Fibroblast of lung (primary cell): ENCODE measurements around the gene HBQ1. TPM values are rescaled to one million over a fixed set of nuclear protein-coding genes. Genes with fewer than 3 reads are reported as not detected.
"Not testable (repeated sequence)": the region's sequence is repeated elsewhere in the genome, so short reads cannot be mapped to it uniquely, and the experiment has no call there.

Source experiments
- DNase-seq, 2 donors: peaks; one replicate each; pipeline versions ENCODE4 v3.0.0 to v3.0.0-alpha.2; 2010; ENCODE audit warnings: low read depth in 2 of 2
- H2AFZ ChIP-seq: 2 replicates; pipeline ENCODE4 v1.5.1; 2012; ENCODE audit warnings: low read length, control low read depth, inconsistent platforms
- H3K27ac ChIP-seq: 2 replicates; pipeline ENCODE4 v1.5.1; 2011; ENCODE audit warnings: low read length, control low read depth; ENCODE audit not compliant: insufficient read depth
- H3K27me3 ChIP-seq: 2 replicates; pipeline ENCODE4 v1.5.1; 2011; ENCODE audit warnings: mild to moderate bottlenecking, low read length; ENCODE audit not compliant: control insufficient read depth, insufficient read depth
- H3K36me3 ChIP-seq: 2 replicates; pipeline ENCODE4 v1.5.1; 2011; ENCODE audit warnings: low read length; ENCODE audit not compliant: control insufficient read depth, insufficient read depth
- H3K4me1 ChIP-seq: 2 replicates; pipeline ENCODE4 v1.5.1; 2011; ENCODE audit warnings: low read length; ENCODE audit not compliant: control insufficient read depth, insufficient read depth; ENCODE audit errors: extremely low read depth
- H3K4me2 ChIP-seq: 2 replicates; pipeline ENCODE4 v1.5.1; 2011; ENCODE audit warnings: low read length, control low read depth; ENCODE audit not compliant: insufficient read depth; ENCODE audit errors: extremely low read depth
- H3K4me3 ChIP-seq, 4 experiments: fragments of 200-600 bp in 1 of 4; sonication (generic) in 1 of 4; replicated peaks in 1 of 4; 2 replicates each; pipeline ENCODE4 v1.5.1; 2011 to 2016; ENCODE audit warnings: low read length in 4 of 4, low read depth in 3 of 4, mild to moderate bottlenecking in 3 of 4, control low read depth in 2 of 4, inconsistent platforms in 1 of 4, mixed read lengths in 1 of 4; ENCODE audit not compliant: insufficient read depth in 1 of 4; ENCODE audit errors: control extremely low read depth in 1 of 4
- H3K79me2 ChIP-seq: 2 replicates; pipeline ENCODE4 v1.5.1; 2012; ENCODE audit warnings: mild to moderate bottlenecking, low read length, inconsistent platforms; ENCODE audit not compliant: control insufficient read depth, insufficient read depth
- H3K9ac ChIP-seq: 2 replicates; pipeline ENCODE4 v1.5.1; 2011; ENCODE audit warnings: mild to moderate bottlenecking, low read length, control low read depth; ENCODE audit not compliant: insufficient read depth
- H3K9me3 ChIP-seq: 2 replicates; pipeline ENCODE4 v1.5.1; 2012; ENCODE audit warnings: low read depth, low read length; ENCODE audit not compliant: control insufficient read depth, insufficient read depth
- H4K20me1 ChIP-seq: 2 replicates; pipeline ENCODE4 v1.5.1; 2011; ENCODE audit warnings: low read length; ENCODE audit not compliant: control insufficient read depth, insufficient read depth; ENCODE audit errors: extremely low read depth
- EZH2 ChIP-seq: IDR thresholded peaks from 2 replicates; pipeline ENCODE4 v1.5.1; 2012; ENCODE audit warnings: low read length, control low read depth, mild to moderate bottlenecking; ENCODE audit errors: missing control alignments
- polyA plus RNA-seq, 2 donors: library from polyadenylated mRNA; depleted of rRNA in 1 of 2; stranded (reverse) in 1 of 2; unstranded in 1 of 2; fragments of >200 nt; gene quantifications; 2 replicates each; pipeline ENCODE4 v1.2.1, GENCODE V29; 2011 to 2012; ENCODE audit warnings: missing spikeins in 1 of 2
- total RNA-seq: library from RNA; depleted of rRNA; stranded (reverse); fragments of >200 nt; gene quantifications from 2 replicates; pipeline ENCODE4 v1.2.1, GENCODE V29; 2014
- TF ChIP-seq, protein P1 (sequence below), 2 donors: IDR thresholded peaks in 1 of 2; conservative IDR thresholded peaks in 1 of 2; 1 replicate in 1 of 2; 2 replicates in 1 of 2; pipeline ENCODE4 v1.5.1; 2011 to 2012; ENCODE audit warnings: low read length in 2 of 2, control low read depth in 1 of 2, inconsistent platforms in 1 of 2, low read depth in 1 of 2, mild to moderate bottlenecking in 1 of 2

Gene HBQ1
- total and polyA plus RNA-seq, 2 donors (not counting 1 experiment from before 2014, with no cell fraction given) = not detected

DNA sequence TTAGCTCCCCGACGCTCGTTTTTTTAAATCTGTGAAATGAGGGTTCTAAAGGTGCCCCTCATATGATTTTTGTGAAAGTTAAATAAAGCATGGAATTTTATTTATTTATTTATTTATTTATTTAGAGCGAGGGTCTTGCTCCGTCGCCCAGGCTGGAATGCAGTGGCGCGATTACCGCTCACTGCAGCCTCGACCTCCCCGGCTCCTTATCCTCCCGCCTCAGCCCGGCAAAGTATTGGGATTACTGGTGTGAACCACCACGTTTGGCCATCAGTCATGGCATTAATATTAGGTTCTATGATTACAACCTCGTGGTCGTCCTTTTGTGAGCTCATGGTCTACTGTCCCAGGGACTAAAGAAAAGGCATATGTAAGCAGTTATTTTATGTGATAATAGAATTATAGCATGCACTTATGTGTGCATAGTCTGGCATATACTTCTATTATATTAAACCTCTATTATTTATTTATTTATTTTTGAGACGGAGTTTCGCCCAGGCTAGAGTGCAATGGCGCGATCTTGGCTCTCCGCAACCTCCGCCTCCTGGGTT is 49.5 kb downstream of the HBQ1 start:
- peak overlapping the region; percentile 41 to 99 (median 92) for H3K4me3 ChIP-seq
- TF ChIP-seq EZH2 = no peak
- TF ChIP-seq, protein P1, sequence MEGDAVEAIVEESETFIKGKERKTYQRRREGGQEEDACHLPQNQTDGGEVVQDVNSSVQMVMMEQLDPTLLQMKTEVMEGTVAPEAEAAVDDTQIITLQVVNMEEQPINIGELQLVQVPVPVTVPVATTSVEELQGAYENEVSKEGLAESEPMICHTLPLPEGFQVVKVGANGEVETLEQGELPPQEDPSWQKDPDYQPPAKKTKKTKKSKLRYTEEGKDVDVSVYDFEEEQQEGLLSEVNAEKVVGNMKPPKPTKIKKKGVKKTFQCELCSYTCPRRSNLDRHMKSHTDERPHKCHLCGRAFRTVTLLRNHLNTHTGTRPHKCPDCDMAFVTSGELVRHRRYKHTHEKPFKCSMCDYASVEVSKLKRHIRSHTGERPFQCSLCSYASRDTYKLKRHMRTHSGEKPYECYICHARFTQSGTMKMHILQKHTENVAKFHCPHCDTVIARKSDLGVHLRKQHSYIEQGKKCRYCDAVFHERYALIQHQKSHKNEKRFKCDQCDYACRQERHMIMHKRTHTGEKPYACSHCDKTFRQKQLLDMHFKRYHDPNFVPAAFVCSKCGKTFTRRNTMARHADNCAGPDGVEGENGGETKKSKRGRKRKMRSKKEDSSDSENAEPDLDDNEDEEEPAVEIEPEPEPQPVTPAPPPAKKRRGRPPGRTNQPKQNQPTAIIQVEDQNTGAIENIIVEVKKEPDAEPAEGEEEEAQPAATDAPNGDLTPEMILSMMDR (conservative IDR thresholded peaks at IDR 0.05 in 1 of 2, IDR thresholded peaks at IDR 0.05 in 1 of 2; ENCODE audit: low read depth in 1 of 2, low read length in 2 of 2) = no peak
- peak overlapping the region; percentile 50 for H2AFZ ChIP-seq
- H4K20me1 ChIP-seq = no peaks in the 10 kb centered on the region
- no peak for DNase-seq
- H3K27me3 ChIP-seq = no peaks in the 10 kb centered on the region
- peaks cover 7% of the 10 kb centered on the region for H3K36me3 ChIP-seq
- H3K4me2 ChIP-seq = peak overlapping the region; percentile 72
- H3K9me3 ChIP-seq = no peaks in the 10 kb centered on the region
- peaks cover 3% of the 10 kb centered on the region for H3K4me1 ChIP-seq
- peaks cover 31% of the 10 kb centered on the region for H3K79me2 ChIP-seq
- H3K9ac ChIP-seq = no peak overlapping the region
- H3K27ac ChIP-seq = no peak overlapping the region

DNA sequence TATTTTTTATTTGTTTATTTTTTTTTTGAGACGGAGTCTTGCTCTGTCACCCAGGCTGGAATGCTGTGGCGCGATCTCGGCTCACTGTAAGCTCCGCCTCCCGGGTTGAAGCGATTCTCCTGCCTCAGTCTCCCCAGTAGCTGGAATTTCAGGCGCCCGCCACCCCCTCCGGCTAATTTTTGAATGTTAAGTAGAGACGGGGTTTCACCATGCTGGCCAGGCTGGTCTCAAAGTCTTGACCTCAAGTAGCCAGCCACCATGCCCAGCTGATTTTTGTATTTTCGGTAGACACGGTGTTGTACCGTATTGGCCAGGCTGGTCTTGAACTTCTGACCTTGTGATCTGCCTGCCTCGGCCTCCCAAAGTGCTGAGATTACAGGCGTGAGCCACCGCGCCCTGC is 50.1 kb downstream of the HBQ1 start:
- peaks cover 30% of the 10 kb centered on the region for H3K79me2 ChIP-seq
- not testable (repeated sequence) for H3K9me3 ChIP-seq, H2AFZ ChIP-seq, H3K4me1 ChIP-seq, H3K9ac ChIP-seq, H3K27ac ChIP-seq, H3K4me2 ChIP-seq, H3K27me3 ChIP-seq, H4K20me1 ChIP-seq, H3K4me3 ChIP-seq, DNase-seq, H3K36me3 ChIP-seq

Other genes starting within 250 kb of the HBQ1 start
- gene POLR3K, start 126.9 kb upstream of the HBQ1 start, total RNA-seq = 2.6 and 3.3 TPM in 2 replicates
- gene POLR3K, start 126.9 kb upstream of the HBQ1 start, polyA plus RNA-seq = 12.9 and 27.3 TPM in 2 replicates
- gene SNRNP25, start 126.6 kb upstream of the HBQ1 start, total RNA-seq = 14.6 and 20.5 TPM in 2 replicates
- gene SNRNP25, start 126.6 kb upstream of the HBQ1 start, polyA plus RNA-seq = 25.9 and 49.4 TPM in 2 replicates
- gene RHBDF1, start 107.8 kb upstream of the HBQ1 start, total RNA-seq = 32.9 and 53.8 TPM in 2 replicates
- gene RHBDF1, start 107.8 kb upstream of the HBQ1 start, polyA plus RNA-seq = 40.5 and 54.6 TPM in 2 replicates
- 256 and 268 TPM in 2 replicates for gene MPG, start 102.2 kb upstream of the HBQ1 start, total RNA-seq
- 45.4 and 49.3 TPM in 2 replicates for gene MPG, start 102.2 kb upstream of the HBQ1 start, polyA plus RNA-seq
- gene NPRL3, start 41.8 kb upstream of the HBQ1 start, total RNA-seq = 6.7 and 9.6 TPM in 2 replicates
- 8.7 and 13.6 TPM in 2 replicates for gene NPRL3, start 41.8 kb upstream of the HBQ1 start, polyA plus RNA-seq
- gene HBZ, start 27.8 kb upstream of the HBQ1 start, total RNA-seq = not detected in 2 replicates
- not detected in 2 replicates for gene HBZ, start 27.8 kb upstream of the HBQ1 start, polyA plus RNA-seq
- not detected in 2 replicates for gene HBM, start 14.5 kb upstream of the HBQ1 start, total RNA-seq
- not detected in 2 replicates for gene HBM, start 14.5 kb upstream of the HBQ1 start, polyA plus RNA-seq
- gene HBA2, start 7.6 kb upstream of the HBQ1 start, total RNA-seq = not detected in 2 replicates
- gene HBA2, start 7.6 kb upstream of the HBQ1 start, polyA plus RNA-seq = 0.19 TPM in 1 of 2 replicates, not detected in the other
- gene HBA1, start 3.8 kb upstream of the HBQ1 start, total RNA-seq = not detected in 2 replicates
- 0.69 and 0.77 TPM in 2 replicates for gene HBA1, start 3.8 kb upstream of the HBQ1 start, polyA plus RNA-seq
- gene LUC7L, start 49.0 kb downstream of the HBQ1 start, total RNA-seq = 32.4 and 38.0 TPM in 2 replicates
- gene LUC7L, start 49.0 kb downstream of the HBQ1 start, polyA plus RNA-seq = 30.9 and 31.1 TPM in 2 replicates
- 67.0 and 68.5 TPM in 2 replicates for gene FAM234A, start 54.4 kb downstream of the HBQ1 start, total RNA-seq
- gene FAM234A, start 54.4 kb downstream of the HBQ1 start, polyA plus RNA-seq = 53.7 and 64.8 TPM in 2 replicates
- gene RGS11, start 95.5 kb downstream of the HBQ1 start, total RNA-seq = 3.1 and 6.3 TPM in 2 replicates
- 1.1 TPM in 2 replicates for gene RGS11, start 95.5 kb downstream of the HBQ1 start, polyA plus RNA-seq
- gene ARHGDIG, start 100.1 kb downstream of the HBQ1 start, total RNA-seq = 0.77 and 1.3 TPM in 2 replicates
- 0.12 and 0.30 TPM in 2 replicates for gene ARHGDIG, start 100.1 kb downstream of the HBQ1 start, polyA plus RNA-seq
- 0.33 TPM in 1 of 2 replicates, not detected in the other for gene PDIA2, start 102.7 kb downstream of the HBQ1 start, total RNA-seq
- gene PDIA2, start 102.7 kb downstream of the HBQ1 start, polyA plus RNA-seq = 0.06 and 0.18 TPM in 2 replicates
- gene AXIN1, start 172.3 kb downstream of the HBQ1 start, total RNA-seq = 18.2 and 18.7 TPM in 2 replicates
- 5.1 and 7.2 TPM in 2 replicates for gene AXIN1, start 172.3 kb downstream of the HBQ1 start, polyA plus RNA-seq
- gene MRPL28, start 190.1 kb downstream of the HBQ1 start, total RNA-seq = 53.7 and 65.2 TPM in 2 replicates
- gene MRPL28, start 190.1 kb downstream of the HBQ1 start, polyA plus RNA-seq = 86.5 and 133 TPM in 2 replicates
- gene PGAP6, start 201.5 kb downstream of the HBQ1 start, total RNA-seq = 48.8 and 82.7 TPM in 2 replicates
- gene PGAP6, start 201.5 kb downstream of the HBQ1 start, polyA plus RNA-seq = 46.2 and 73.2 TPM in 2 replicates
- 51.9 and 71.7 TPM in 2 replicates for gene NME4, start 216.7 kb downstream of the HBQ1 start, total RNA-seq
- 114 and 121 TPM in 2 replicates for gene NME4, start 216.7 kb downstream of the HBQ1 start, polyA plus RNA-seq
- 6.4 and 12.1 TPM in 2 replicates for gene DECR2, start 221.4 kb downstream of the HBQ1 start, total RNA-seq
- gene DECR2, start 221.4 kb downstream of the HBQ1 start, polyA plus RNA-seq = 10.8 and 12.0 TPM in 2 replicates
- 17.5 and 22.1 TPM in 2 replicates for gene RAB11FIP3, start 245.2 kb downstream of the HBQ1 start, total RNA-seq
- gene RAB11FIP3, start 245.2 kb downstream of the HBQ1 start, polyA plus RNA-seq = 7.3 and 11.9 TPM in 2 replicates